ENCODE results near the gene CASK. TPM values are rescaled to one million over a fixed set of nuclear protein-coding genes. Genes with fewer than 3 reads are reported as not detected.

The CASK gene
- total and polyA plus RNA-seq, 9 of the 15 experiments (the other 6 are each of a cell fraction or from before 2014, with no cell fraction given) = 1.3 to 7.4 (median 5.2) TPM

DNA sequence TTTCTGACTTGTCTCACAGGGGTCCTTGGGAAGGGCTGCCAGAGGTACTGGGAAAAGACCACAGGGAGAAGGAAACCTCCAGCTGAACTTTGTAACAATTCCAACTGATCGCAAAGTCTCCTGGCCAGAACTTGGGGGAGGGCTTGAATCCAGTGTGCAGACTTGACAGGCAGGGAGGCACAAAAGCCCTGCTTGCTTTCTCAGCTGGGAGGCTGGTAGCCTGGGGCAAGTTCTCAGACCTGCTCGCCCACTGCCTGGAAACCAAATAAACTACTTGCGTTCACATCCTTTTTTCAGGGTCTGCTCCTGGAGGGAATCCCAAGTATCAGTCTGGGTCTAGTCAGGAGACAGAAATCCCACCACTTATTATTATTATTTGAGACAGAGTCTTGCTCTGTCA, 48.0 kb upstream of the CASK start:
- POLR2A ChIA-PET = no interaction called here
- TF ChIP-seq PTRF (tag; IDR thresholded peaks at IDR 0.05) (no peak), LARP7 (IDR thresholded peaks at IDR 0.05) (no peak), FOXK2 (conservative IDR thresholded peaks at IDR 0.05 in 1 of 2, IDR thresholded peaks at IDR 0.05 in 1 of 2; ENCODE audit: low read depth in 2 of 2) (no peak), TCF3 (CRISPR knock-in tag; IDR thresholded peaks at IDR 0.05) (no peak), DPF2 (IDR thresholded peaks at IDR 0.05) (no peak), NELFE (IDR thresholded peaks at IDR 0.05; ENCODE audit: insufficient read depth, insufficient read length) (no peak), DDX20 (tag; IDR thresholded peaks at IDR 0.05; ENCODE audit: low read depth) (no peak), YY1 (IDR thresholded peaks at IDR 0.05; ENCODE audit: borderline replicate concordance in 1 of 3, control insufficient read depth in 1 of 3, extremely low read depth in 1 of 3, insufficient read depth in 3 of 3, insufficient read length in 1 of 3, insufficient replicate concordance in 2 of 3, low read depth in 1 of 3, low read length in 2 of 3) (no peak), CSDE1 (IDR thresholded peaks at IDR 0.05) (no peak), HNRNPL (IDR thresholded peaks at IDR 0.05; ENCODE audit: low read depth, low read length) (no peak), KLF10 (CRISPR knock-in tag; IDR thresholded peaks at IDR 0.05) (no peak), JUN (IDR thresholded peaks at IDR 0.05; ENCODE audit: borderline replicate concordance, low read depth, low read length) (no peak), JUN (CRISPR knock-in tag; IDR thresholded peaks at IDR 0.05; ENCODE audit: borderline replicate concordance) (no peak), MCM5 (IDR thresholded peaks at IDR 0.05; ENCODE audit: low read depth) (no peak), TEAD4 (IDR thresholded peaks at IDR 0.05; ENCODE audit: low read length) (no peak), TEAD4 (CRISPR knock-in tag; IDR thresholded peaks at IDR 0.05; ENCODE audit: borderline replicate concordance) (no peak), NCOR1 (IDR thresholded peaks at IDR 0.05) (no peak), RBM15 (IDR thresholded peaks at IDR 0.05; ENCODE audit: insufficient read depth, low read length) (no peak)
- TF ChIP-seq, protein P1, sequence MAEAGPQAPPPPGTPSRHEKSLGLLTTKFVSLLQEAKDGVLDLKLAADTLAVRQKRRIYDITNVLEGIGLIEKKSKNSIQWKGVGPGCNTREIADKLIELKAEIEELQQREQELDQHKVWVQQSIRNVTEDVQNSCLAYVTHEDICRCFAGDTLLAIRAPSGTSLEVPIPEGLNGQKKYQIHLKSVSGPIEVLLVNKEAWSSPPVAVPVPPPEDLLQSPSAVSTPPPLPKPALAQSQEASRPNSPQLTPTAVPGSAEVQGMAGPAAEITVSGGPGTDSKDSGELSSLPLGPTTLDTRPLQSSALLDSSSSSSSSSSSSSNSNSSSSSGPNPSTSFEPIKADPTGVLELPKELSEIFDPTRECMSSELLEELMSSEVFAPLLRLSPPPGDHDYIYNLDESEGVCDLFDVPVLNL (CRISPR knock-in tag; IDR thresholded peaks at IDR 0.05; ENCODE audit: low read depth) = no peak
- TF ChIP-seq, protein P2, sequence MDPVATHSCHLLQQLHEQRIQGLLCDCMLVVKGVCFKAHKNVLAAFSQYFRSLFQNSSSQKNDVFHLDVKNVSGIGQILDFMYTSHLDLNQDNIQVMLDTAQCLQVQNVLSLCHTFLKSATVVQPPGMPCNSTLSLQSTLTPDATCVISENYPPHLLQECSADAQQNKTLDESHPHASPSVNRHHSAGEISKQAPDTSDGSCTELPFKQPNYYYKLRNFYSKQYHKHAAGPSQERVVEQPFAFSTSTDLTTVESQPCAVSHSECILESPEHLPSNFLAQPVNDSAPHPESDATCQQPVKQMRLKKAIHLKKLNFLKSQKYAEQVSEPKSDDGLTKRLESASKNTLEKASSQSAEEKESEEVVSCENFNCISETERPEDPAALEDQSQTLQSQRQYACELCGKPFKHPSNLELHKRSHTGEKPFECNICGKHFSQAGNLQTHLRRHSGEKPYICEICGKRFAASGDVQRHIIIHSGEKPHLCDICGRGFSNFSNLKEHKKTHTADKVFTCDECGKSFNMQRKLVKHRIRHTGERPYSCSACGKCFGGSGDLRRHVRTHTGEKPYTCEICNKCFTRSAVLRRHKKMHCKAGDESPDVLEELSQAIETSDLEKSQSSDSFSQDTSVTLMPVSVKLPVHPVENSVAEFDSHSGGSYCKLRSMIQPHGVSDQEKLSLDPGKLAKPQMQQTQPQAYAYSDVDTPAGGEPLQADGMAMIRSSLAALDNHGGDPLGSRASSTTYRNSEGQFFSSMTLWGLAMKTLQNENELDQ (CRISPR knock-in tag; IDR thresholded peaks at IDR 0.05; ENCODE audit: borderline replicate concordance) = no peak
- Histone ChIP-seq H3K27ac (ENCODE audit: extremely low read depth, low read depth, low read length) (no peak overlapping the region), H3K4me2 (ENCODE audit: insufficient read depth, low read length) (no peak overlapping the region), H3K9ac (ENCODE audit: insufficient read depth in 1 of 2, low read depth in 2 of 2, low read length in 2 of 2) (no peak overlapping the region), H3K9me3 (replicated peaks; ENCODE audit: control insufficient read depth, insufficient read depth, low read depth, low read length) (no peaks in the 10 kb centered on the region), H3K27me3 (ENCODE audit: control insufficient read depth in 2 of 2, insufficient read depth in 2 of 2, low read length in 2 of 2) (no peaks in the 10 kb centered on the region), H3K4me1 (replicated peaks in 1 of 2; ENCODE audit: control insufficient read depth in 2 of 2, insufficient read depth in 2 of 2, low read length in 2 of 2) (no peaks in the 10 kb centered on the region), H3K79me2 (ENCODE audit: control insufficient read depth, insufficient read depth, low read length) (no peaks in the 10 kb centered on the region), H3K4me3 (no peak overlapping the region), H4K20me1 (replicated peaks; ENCODE audit: control insufficient read depth, insufficient read depth, low read length) (no peaks in the 10 kb centered on the region), H2AFZ (ENCODE audit: low read depth, low read length) (no peak overlapping the region), H3K9me1 (ENCODE audit: control insufficient read depth, insufficient read depth, low read length) (no peaks in the 10 kb centered on the region), H3K36me3 (ENCODE audit: control insufficient read depth, insufficient read depth, low read length) (no peaks in the 10 kb centered on the region)
- BruUV-seq (replicated peaks) = no TSS peak
- no peak for ATAC-seq
- CTCF ChIA-PET (ENCODE audit: low intra/inter-chr PET ratio) = no interaction called here
- no peak for FAIRE-seq
- intact Hi-C loops (cut with micrococcal nuclease) = no loop called here
- WGBS (ENCODE audit: insufficient coverage, low coverage, missing lambda C conversion rate) = 30% methylated on average over 3 of the region's 3 CpGs
- in situ Hi-C loops (cut with MboI) = no loop called here
- no peak for DNase-seq (ENCODE audit: extremely low read depth in 1 of 4, low spot score in 3 of 4)
